GM19025 (cell line): ENCODE data around the gene IFT172.
A peak's percentile ranks its signal among the peaks of the same experiment; 100 is the strongest.
"Not testable (repeated sequence)": the region's sequence is repeated elsewhere in the genome, so short reads cannot be mapped to it uniquely, and the experiment has no call there.

Source experiments
- ATAC-seq: cut with Tn5 transposase; IDR thresholded peaks from one replicate; pipeline ENCODE4 v1.9.1; 2021; ENCODE audit warnings: mild to moderate bottlenecking, low read depth, moderate library complexity; ENCODE audit not compliant: unreplicated experiment

IFT172 gene

GRCh38 chr2:27428978-27429541, 60.5 kb downstream of the IFT172 start:
- ATAC-seq, result peak; percentile 58

GRCh38 chr2:27428213-27428977, 61.1 kb downstream of the IFT172 start, which contains the start of gene NRBP1:
Gene NRBP1, plus strand, starts transcription at chr2:27428631. Its CDS starts 4,643 bp downstream, at chr2:27433274.
- peak; percentile 86 for ATAC-seq

GRCh38 chr2:27427863-27428212, 61.7 kb downstream of the IFT172 start:
- ATAC-seq, result no peak

- not testable (repeated sequence) for ATAC-seq
These were observed 64.5 kb downstream of the IFT172 start for GRCh38 chr2:27425039-27425438.

- no peak for ATAC-seq
These were observed 66.6 kb downstream of the IFT172 start for GRCh38 chr2:27422958-27423357.

- no peak for ATAC-seq
These were observed 67.8 kb downstream of the IFT172 start for GRCh38 chr2:27421660-27422250.

GRCh38 chr2:27420996-27421395, 68.5 kb downstream of the IFT172 start:
- no peak for ATAC-seq

- ATAC-seq, result no peak
These were observed 73.4 kb downstream of the IFT172 start for GRCh38 chr2:27416151-27416550.

- ATAC-seq, result no peak
These were observed 77.0 kb downstream of the IFT172 start for GRCh38 chr2:27412419-27413152.

- peak; percentile 93 for ATAC-seq
These were observed 80.0 kb downstream of the IFT172 start, which contains the start of gene PPM1G for GRCh38 chr2:27409321-27410073. Gene PPM1G, minus strand, starts transcription at chr2:27409591. Its CDS starts 169 bp downstream, at chr2:27409422.

- ATAC-seq, result peak; percentile 11
These were observed 80.8 kb downstream of the IFT172 start for GRCh38 chr2:27408601-27409320.

GRCh38 chr2:27407798-27408491, 81.6 kb downstream of the IFT172 start:
- no peak for ATAC-seq

- ATAC-seq, result no peak
These were observed 89.0 kb downstream of the IFT172 start for GRCh38 chr2:27400348-27401135.

- no peak for ATAC-seq
These were observed 90.6 kb downstream of the IFT172 start for GRCh38 chr2:27398962-27399361.
